H1 (cell line): Measurements from ENCODE around the gene GNAI2.

Source experiments
- POLR2A ChIP-seq, 2 experiments: IDR thresholded peaks; 1 replicate in 1 of 2; 2 replicates in 1 of 2; pipeline ENCODE4 v1.6.1; 2011; ENCODE audit warnings: low read depth in 2 of 2, low read length in 2 of 2, mild to moderate bottlenecking in 2 of 2; ENCODE audit errors: control extremely low read depth in 1 of 2
- SP4 ChIP-seq: IDR thresholded peaks from 2 replicates; pipeline ENCODE4 v1.6.1; 2012; ENCODE audit warnings: low read length, inconsistent platforms
- TF ChIP-seq, protein P1 (sequence below), 3 experiments: IDR thresholded peaks; 1 replicate in 2 of 3; 2 replicates in 1 of 3; pipeline versions ENCODE4 v1.5.1 to v1.6.1; 2011; ENCODE audit warnings: low read length in 3 of 3, mild to moderate bottlenecking in 3 of 3, inconsistent platforms in 2 of 3, low read depth in 1 of 3, moderate library complexity in 1 of 3; ENCODE audit not compliant: insufficient read depth in 1 of 3; ENCODE audit errors: control extremely low read depth in 1 of 3

DNA sequence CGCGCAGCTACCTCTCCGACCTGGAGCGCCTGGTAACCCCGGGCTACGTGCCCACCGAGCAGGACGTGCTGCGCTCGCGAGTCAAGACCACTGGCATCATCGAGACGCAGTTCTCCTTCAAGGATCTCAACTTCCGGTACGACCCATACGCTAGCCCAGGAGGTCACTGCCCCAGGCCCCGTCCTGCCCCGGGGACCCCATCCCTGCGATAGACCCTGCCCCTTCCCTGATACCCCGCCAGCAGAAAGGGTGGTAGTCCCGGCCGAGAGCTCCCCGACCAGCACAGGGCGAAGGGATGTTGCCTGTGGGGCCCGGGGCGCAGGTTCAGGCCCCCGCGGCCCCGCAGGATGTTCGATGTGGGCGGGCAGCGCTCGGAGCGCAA lies 42.3 kb upstream of the GNAI2 start:
- TF ChIP-seq SP4 (no peak), POLR2A (IDR thresholded peaks at IDR 0.05; ENCODE audit: control extremely low read depth in 1 of 2, low read depth in 2 of 2, low read length in 2 of 2) (no peak)
- TF ChIP-seq, protein P1, sequence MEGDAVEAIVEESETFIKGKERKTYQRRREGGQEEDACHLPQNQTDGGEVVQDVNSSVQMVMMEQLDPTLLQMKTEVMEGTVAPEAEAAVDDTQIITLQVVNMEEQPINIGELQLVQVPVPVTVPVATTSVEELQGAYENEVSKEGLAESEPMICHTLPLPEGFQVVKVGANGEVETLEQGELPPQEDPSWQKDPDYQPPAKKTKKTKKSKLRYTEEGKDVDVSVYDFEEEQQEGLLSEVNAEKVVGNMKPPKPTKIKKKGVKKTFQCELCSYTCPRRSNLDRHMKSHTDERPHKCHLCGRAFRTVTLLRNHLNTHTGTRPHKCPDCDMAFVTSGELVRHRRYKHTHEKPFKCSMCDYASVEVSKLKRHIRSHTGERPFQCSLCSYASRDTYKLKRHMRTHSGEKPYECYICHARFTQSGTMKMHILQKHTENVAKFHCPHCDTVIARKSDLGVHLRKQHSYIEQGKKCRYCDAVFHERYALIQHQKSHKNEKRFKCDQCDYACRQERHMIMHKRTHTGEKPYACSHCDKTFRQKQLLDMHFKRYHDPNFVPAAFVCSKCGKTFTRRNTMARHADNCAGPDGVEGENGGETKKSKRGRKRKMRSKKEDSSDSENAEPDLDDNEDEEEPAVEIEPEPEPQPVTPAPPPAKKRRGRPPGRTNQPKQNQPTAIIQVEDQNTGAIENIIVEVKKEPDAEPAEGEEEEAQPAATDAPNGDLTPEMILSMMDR (IDR thresholded peaks at IDR 0.05; ENCODE audit: control extremely low read depth in 1 of 3, insufficient read depth in 1 of 3, low read depth in 1 of 3, low read length in 3 of 3), result no peak
